ENCODE data around the gene KLHL11. TPM values are rescaled to one million over a fixed set of nuclear protein-coding genes. Genes with fewer than 3 reads are reported as not detected.

Gene KLHL11, protein sequence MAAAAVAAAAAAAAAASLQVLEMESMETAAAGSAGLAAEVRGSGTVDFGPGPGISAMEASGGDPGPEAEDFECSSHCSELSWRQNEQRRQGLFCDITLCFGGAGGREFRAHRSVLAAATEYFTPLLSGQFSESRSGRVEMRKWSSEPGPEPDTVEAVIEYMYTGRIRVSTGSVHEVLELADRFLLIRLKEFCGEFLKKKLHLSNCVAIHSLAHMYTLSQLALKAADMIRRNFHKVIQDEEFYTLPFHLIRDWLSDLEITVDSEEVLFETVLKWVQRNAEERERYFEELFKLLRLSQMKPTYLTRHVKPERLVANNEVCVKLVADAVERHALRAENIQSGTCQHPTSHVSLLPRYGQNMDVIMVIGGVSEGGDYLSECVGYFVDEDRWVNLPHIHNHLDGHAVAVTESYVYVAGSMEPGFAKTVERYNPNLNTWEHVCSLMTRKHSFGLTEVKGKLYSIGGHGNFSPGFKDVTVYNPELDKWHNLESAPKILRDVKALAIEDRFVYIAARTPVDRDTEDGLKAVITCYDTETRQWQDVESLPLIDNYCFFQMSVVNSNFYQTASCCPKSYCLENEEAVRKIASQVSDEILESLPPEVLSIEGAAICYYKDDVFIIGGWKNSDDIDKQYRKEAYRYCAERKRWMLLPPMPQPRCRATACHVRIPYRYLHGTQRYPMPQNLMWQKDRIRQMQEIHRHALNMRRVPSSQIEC
- total RNA-seq = 26.0 and 26.2 TPM in 2 replicates

DNA sequence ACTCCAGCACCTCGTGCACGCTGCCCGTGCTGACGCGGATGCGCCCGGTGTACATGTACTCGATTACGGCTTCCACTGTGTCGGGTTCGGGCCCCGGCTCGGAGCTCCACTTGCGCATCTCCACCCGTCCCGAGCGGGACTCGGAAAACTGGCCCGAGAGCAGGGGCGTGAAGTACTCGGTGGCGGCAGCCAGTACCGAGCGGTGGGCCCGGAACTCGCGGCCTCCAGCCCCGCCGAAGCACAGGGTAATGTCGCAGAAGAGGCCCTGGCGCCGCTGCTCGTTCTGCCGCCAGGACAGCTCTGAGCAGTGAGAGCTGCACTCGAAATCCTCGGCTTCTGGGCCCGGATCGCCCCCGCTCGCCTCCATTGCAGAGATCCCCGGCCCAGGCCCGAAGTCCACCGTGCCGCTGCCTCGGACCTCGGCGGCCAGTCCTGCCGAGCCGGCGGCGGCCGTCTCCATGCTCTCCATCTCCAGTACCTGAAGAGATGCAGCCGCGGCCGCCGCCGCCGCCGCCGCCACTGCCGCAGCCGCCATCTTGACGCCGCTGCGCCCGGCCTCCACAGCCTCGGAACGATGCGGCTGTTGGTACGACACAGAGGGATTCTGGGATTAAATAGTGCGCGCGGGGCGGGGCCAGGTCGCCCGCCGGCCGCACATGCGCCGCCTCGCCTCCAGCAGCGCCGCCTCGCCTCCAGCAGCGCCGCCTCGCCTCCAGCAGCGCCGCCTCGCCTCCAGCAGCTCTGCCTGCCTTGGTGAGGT is at the start of gene KLHL11:
Gene KLHL11 (minus strand): TSS at position 588 of the 760 bp plus-strand sequence. CDS start 53 bp downstream, at position 535.

DNA sequence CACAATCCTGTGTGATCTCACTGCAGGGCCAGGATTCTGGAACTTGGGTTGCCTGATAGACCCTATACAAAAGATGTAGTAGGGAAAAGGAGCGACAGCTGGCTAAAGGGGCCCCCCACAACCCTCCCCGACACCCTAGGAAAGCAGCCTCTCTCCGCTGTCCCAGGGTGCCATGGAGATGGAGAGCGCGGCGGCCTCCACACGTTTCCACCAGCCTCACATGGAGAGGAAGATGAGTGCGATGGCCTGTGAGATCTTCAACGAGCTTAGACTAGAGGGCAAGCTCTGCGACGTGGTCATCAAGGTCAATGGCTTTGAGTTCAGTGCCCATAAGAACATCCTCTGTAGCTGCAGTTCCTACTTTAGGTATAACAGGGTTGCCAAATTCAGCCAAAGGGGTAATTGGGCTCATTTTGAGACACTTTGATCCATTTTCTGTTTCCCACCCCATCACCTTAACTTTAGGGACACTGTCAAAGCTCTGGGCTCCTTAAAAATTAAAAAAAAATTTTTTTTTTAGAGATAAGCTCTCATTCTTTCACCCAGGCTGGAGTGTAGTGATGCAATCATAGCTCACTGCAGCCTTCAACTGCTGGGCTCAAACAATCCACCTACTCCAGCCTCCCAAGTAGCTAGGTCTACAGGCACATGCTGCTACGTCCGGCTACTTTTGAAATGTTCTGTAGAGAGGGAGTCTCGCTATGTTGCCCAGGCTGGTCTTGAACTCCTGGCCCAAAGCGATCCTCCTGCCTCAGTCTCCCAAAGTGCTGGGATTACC is 27.3 kb downstream of the KLHL11 start, which contains the start of gene KLHL10:
Gene KLHL10 (plus strand): TSS at position 65 of the 778 bp plus-strand sequence. CDS start 108 bp downstream, at position 173.

DNA sequence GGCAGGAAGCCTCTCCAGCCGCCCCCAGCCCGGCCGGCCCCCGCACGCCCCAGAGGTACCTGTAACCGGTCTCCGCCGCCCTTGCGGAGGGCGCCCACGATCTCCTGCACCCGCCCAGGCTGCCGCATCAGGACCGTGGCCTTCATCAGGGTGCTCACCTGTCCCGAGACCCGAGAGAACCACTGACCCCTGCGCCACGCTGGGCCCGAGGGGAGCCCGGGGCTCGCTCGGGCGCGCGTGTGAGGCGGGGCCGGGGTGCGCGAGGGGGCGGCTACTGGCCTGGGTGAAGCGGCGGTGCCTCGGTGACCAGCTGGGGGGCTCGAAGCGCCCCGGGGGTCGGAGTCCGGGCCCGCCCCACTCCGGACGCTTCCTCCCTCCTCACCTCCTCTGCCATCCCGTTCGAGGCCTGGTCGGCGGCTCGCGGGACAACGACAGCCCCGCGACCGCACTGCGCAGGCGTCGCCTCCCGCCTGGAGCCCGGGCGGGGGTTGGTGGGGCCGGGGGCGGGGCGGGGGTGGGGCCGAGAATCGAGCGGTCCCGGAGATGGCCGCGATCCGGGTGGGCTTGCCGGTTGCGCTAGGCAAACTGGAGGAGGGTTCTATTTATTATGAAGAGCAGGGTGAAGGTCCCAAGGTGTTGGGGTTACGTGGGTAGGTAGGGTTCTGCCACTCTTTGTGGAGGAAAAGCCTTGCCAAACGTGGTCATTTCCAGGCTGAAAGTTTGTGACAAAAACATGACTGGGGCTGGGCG is 29.2 kb downstream of the KLHL11 start, which contains the start of gene NT5C3B:
Gene NT5C3B (minus strand): TSS at position 433 of the 750 bp plus-strand sequence. CDS start 39 bp downstream, at position 394.

DNA sequence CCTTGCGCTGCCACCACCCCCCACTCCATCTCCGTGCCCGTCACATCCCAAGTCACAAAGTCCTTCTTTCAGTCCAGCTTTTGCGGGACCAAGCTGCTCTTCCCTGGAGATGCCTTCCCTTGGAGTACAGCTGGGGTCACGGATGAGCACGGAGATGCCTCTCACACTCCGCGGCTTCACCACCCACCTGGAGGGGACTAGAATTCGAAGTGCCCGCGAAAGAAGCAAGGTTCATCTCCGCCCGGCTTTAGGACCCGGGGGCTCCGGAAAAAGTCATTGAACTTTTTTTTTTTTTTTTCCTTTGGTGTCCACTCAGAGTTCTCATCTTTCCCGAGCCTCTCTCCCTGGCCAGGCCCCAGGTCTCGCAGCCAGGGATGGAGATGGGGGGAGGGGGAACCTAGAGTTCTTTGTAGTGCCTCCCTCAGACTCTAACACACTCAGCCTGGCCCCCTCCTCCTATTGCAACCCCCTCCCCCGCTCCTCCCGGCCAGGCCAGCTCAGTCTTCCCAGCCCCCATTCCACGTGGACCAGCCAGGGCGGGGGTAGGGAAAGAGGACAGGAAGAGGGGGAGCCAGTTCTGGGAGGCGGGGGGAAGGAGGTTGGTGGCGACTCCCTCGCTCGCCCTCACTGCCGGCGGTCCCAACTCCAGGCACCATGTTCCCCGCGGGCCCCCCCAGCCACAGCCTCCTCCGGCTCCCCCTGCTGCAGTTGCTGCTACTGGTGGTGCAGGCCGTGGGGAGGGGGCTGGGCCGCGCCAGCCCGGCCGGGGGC is 52.7 kb downstream of the KLHL11 start, which contains the start of gene FKBP10:
Gene FKBP10 (plus strand): TSS at position 624 of the 771 bp plus-strand sequence. CDS start 31 bp downstream, at position 655.

DNA sequence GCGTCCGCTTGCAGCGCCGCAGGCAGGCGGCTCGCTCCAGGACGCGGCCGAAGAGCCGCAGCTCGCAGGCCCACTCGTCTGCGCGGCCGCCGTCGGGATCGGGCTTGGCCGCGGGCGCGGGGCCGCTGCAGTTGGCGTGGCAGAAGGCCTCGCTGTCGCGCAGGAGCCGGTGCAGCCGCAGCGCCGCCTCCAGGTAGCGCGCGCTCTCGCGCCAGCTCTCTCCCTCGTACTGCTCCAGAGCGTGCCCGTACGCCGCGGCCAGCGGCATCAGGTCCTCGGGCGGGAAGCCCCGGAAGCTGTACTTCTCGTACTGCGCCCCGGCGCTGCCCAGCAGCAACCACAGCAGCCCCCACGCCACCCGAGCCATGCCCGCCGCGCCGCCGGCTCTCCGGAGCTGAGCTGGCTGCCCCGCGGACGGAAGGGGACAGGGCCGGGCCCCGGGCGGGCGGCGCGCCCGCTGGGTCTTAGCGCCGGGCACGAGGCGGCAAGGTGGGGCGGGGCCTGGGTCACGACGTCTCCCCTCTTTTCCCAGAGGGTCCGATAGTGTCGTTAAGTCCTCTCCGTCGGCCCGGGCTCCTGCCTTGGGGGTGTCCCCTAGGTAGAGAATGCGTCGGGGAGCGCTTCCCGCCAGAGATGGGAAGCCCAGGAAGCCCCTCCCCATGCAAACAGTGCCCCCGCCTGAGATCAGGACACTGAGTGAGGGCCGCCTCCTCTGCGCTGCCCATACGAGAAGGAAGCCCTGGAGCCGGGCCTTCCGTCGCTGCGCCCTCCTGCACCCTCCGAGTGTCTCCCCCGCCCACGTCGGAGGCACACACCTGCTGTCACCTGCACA is 53.5 kb downstream of the KLHL11 start, which contains the start of gene P3H4:
Gene P3H4 (minus strand): TSS at position 401 of the 832 bp plus-strand sequence. CDS start 34 bp downstream, at position 367.

Other genes with a start within 250 kb of the KLHL11 start
- 6.4 and 7.3 TPM in 2 replicates for gene KRT17, start 240.8 kb downstream of the KLHL11 start, total RNA-seq
- 90.0 and 97.9 TPM in 2 replicates for gene EIF1, start 176.5 kb downstream of the KLHL11 start, total RNA-seq
- gene GAST, start 153.1 kb downstream of the KLHL11 start, total RNA-seq = not detected in 2 replicates
- gene HAP1, start 130.8 kb downstream of the KLHL11 start, total RNA-seq = under 0.01 and 0.18 TPM in 2 replicates
- 13.8 and 14.1 TPM in 2 replicates for gene JUP, start 78.7 kb downstream of the KLHL11 start, total RNA-seq
- gene P3H4, start 53.5 kb downstream of the KLHL11 start, total RNA-seq = 86.2 and 106 TPM in 2 replicates
- gene FKBP10, start 52.4 kb downstream of the KLHL11 start, total RNA-seq = 293 and 454 TPM in 2 replicates
- 78.4 and 83.1 TPM in 2 replicates for gene NT5C3B, start 29.2 kb downstream of the KLHL11 start, total RNA-seq
- 0.43 and 0.55 TPM in 2 replicates for gene KLHL10, start 27.6 kb downstream of the KLHL11 start, total RNA-seq
- 260 and 291 TPM in 2 replicates for gene ACLY, start 53.5 kb upstream of the KLHL11 start, total RNA-seq
- 0.74 and 1.1 TPM in 2 replicates for gene ODAD4, start 65.2 kb upstream of the KLHL11 start, total RNA-seq
- 50.9 and 64.7 TPM in 2 replicates for gene CNP, start 101.4 kb upstream of the KLHL11 start, total RNA-seq
- 69.9 and 78.6 TPM in 2 replicates for gene DNAJC7, start 152.0 kb upstream of the KLHL11 start, total RNA-seq
- gene NKIRAS2, start 154.7 kb upstream of the KLHL11 start, total RNA-seq = 19.2 and 23.9 TPM in 2 replicates
- gene C17orf113, start 185.2 kb upstream of the KLHL11 start, total RNA-seq = 0.09 and 0.14 TPM in 2 replicates
- gene ZNF385C, start 233.1 kb upstream of the KLHL11 start, total RNA-seq = under 0.01 TPM in 1 of 2 replicates, not detected in the other
- gene DHX58, start 247.3 kb upstream of the KLHL11 start, total RNA-seq = 9.8 and 10.5 TPM in 2 replicates

Data from smooth muscle cell of bladder (primary cell).